UCSD-AML1 (cell line): ENCODE results near the gene RPH3AL.

Experiments used
- DNase-seq: peaks from one replicate; lab custom pipeline; 2025; ENCODE audit not compliant: unreplicated experiment; lab: John Stamatoyannopoulos, UW

RPH3AL gene

DNA sequence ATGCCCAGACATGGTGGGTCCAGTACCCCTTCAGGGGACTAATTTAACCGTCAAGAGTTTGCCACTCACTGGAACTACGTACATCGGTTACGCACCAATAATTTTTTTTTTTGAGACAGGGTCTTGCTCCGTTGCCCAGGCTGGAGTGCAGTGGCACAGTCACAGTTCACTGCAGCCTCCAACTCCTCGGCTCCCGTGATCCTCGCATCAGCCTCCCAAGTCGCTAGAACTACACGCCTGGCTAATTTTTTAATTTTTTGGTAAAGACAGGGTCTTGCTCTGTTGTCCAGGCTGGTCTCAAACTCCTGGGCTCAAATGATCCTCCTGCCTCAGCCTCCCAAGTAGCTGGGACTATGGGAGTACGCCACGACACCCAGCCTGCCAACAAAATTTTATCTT is 15.6 kb downstream of the RPH3AL start:
- DNase-seq: no peak

DNA sequence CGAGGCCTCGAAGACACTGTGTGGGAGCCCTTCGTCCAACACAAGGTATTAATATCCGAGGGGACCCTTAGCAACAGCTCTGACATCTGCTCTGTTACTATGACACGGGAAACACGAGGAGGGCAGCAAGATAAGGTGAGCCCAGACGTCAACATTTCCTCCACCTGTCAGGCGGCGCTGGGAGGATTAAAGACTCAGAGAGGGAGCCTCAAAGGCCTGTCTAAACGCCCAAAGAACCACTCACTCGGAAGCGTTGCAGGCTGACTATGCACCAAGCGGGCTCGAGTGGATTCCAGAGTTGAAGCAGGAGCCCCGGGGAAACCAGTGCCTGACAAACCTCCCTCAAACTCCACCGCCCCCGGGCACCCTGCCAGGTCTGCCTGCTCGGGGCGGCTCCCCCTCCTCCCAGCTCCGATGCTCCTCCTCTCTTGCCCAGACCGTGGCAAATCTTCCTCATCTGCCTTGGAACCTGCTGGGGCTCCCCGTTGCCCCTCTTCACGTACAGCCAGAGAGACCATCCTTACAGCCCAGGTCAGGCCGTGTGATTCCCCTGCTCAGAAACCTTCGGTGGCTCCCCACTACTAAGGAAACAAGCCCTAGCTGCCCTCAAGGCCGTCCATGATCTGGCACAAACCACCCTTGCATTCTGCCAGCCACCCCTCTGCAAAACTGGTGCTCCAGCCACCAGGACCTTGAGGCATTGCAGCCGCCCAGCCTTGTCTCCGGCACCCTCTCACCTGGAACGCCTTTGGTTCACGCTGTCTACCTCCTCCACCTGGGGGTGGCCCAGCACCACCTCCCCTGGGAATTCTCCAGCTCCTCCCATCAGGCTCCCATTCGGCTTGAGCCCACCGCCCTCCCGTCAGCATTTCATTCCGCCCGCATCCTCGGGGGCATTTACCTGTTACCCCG is 16.2 kb downstream of the RPH3AL start:
- DNase-seq: no peak

GRCh38 chr17:335691-336090 is 16.9 kb downstream of the RPH3AL start:
- no peak for DNase-seq

GRCh38 chr17:334974-335481 is 17.6 kb downstream of the RPH3AL start:
- no peak for DNase-seq

GRCh38 chr17:333626-334396 is 18.8 kb downstream of the RPH3AL start:
- DNase-seq: no peak

DNA sequence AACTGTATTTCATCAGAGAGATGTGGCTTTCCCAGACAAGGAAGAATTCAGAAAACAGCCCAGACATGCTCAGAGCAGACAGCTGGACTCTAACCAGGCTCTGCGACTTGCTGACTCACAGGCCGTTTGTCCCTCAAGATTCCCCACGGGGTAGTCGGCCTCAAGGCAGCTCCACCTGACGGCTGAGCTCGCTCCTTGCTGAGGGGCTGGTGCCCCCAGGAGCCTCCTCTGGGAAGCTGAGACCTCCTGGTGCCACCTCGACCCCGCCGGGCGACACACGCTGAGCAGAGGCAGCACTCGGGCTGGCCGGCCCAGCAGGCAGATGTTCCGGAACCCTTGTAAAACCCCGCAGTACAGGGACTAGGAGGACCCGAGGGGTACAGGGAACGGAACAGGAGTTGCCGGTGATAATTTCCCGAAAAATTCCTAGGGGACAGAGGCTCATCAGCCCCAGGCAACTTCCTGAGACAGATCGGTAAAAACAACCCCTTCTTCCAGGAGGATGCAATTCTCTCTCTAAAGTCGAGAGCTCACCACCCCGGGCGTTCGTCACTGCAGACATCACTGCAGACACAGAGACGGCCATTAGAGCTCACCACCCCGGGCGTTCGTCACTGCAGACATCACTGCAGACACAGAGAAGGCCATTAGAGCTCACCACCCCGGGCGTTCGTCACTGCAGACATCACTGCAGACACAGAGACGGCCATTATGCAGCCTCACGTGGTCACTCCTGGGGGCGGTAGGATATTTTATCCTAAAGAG is 19.9 kb downstream of the RPH3AL start:
- DNase-seq: no peak

GRCh38 chr17:332023-332422 is 20.6 kb downstream of the RPH3AL start:
- no peak for DNase-seq

GRCh38 chr17:330993-331701 is 21.5 kb downstream of the RPH3AL start:
- no peak for DNase-seq

DNA sequence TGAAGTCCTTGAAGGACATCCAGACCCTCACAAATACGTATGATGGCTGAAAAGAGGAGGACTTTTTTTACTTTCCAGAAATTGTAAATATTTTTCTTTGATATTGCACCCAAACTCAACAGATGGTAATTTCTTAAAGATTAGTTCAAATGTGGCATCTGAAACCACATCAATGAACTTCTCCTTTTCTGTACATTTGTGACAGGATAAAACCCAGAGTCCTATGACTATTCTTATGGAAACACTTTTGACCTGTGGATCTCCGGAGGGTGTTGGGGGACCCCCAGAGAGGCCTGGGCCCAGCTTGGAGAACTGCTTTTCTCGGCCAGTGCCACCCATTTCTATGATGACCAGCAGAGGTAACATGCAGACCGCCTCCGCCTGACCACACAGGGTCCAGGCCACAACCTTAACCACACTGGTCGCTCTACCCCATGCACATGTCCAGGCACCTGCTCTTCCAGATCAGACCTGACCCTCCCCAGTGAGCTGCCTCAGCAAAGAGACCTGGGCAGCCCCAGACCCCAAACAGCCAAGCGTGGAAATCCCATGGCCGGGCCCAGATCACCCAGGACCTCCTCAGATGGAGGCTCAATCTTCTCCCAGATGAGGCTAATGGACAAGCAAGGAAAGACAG is 22.7 kb downstream of the RPH3AL start:
- no peak for DNase-seq

DNA sequence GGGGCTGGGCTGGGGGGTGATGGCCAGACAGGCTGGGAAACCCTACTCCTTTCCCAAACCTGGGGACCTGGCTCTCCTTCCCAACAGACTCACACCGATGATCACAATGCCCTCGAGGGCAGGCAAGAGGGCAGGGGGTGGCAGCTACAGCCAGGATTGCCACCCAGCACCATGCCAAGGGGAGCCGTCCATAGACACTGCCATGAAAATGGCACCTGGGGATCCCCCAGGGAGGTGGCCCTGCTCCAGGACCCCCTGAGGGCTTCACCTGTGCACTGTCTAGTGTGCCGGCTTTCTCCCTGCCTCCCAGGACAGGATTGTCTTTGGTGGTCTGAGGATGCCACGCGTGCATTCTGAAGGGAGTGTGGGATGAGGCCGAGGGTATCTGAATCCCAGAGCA is 24.6 kb downstream of the RPH3AL start:
- DNase-seq: no peak

DNA sequence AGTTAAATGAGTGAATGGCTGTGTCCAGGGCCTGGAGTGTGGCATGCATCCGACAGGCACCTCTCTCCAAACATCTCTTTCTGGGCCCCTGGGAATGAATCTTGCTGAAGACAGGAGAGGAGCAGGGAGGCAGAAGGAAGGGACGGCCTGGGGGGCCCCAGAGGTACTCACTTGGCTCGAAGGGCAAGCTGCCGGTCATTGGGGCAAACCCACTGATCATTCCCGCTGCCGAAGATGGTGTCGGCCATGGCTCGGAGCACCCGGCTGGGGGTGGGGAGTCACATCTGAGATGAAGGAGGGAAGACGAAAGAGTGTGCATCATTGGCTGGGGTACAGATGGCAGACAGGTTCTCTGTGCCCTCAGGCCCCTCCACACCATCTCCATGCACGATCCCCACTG is 25.3 kb downstream of the RPH3AL start:
- DNase-seq: no peak

DNA sequence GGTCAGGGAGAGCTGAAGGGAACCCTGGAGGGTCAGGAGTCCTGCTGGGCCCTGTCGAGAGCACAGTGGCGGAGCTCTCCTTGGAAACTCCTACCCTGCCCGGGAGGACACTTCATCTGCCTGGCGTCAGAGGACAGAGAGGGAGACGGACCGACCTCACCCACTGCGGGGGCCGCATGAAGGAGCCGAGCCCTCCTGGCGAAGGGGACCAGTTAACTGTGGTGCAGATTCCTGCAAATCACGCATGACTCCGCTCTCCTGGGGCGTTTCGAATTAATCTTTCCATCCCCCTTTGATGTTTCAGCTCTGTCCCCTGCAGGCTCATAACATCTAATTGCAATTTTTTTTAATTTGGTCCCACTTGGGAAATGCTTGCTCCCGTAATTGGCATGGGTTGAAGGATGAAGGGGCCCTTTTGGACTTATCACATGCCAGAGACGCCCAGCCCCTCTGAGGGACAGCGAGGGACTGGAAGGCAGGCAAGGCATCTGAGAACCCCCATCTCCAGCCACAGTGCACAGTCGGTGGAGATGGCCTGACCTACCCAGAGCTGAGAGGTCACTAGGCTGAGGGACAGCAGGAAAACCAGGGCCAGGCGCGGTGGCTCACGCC is 26.5 kb downstream of the RPH3AL start:
- DNase-seq: no peak

- no peak for DNase-seq
Observed at GRCh38 chr17:325270-326009, 27.2 kb downstream of the RPH3AL start.

DNA sequence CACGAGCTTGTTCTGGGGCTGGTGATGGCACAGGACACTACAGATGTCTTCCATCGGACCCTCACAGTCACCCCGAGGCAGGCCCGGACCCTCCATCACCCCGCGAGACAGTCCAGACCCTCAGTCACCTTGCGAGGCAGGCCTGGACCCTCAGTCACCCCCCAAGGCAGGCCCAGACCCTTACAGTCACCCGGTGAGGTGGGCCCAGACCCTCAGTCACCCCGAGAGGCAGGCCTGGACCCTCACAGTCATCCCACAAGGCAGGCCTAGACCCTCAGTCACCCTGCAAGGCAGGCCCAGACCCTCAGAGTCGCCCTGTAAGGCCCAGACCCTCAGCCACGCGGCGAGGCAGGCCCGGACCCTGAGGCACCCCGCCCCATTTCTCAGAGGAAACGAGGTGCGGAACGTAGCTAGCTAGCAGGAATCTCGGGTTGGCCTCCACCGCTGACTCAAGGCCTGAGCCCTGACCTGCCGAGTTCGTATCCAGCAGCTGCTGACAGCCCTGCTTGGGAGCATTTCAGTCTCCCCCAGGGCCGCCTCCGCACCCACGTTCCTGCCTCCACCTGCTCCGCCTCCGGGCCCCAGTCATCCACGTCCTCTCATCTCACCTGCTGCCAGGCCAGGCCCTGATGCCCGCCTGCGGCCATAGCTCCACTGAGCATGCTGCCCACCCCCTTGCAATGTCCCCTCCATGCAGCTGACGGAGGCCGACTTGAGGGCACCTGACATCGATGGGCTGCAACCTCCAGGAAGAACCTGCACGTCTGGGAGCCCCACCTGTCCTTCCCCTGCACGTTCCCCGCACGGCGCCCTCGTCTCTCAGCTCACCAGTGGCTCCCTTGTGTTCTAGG is 28.7 kb downstream of the RPH3AL start:
- DNase-seq: no peak

GRCh38 chr17:323181-323580 is 29.4 kb downstream of the RPH3AL start:
- no peak for DNase-seq

- no peak for DNase-seq
Observed at GRCh38 chr17:322006-322780, 30.4 kb downstream of the RPH3AL start.

GRCh38 chr17:321386-321941 is 31.1 kb downstream of the RPH3AL start:
- no peak for DNase-seq
